Measurements from ENCODE around the gene LGR6.
"Not testable (repeated sequence)": the region's sequence is repeated elsewhere in the genome, so short reads cannot be mapped to it uniquely, and the experiment has no call there.

Gene LGR6

GRCh38 chr1:202348005-202348508 lies 154.5 kb downstream of the LGR6 start:
- DNase-seq, result no peak

DNA sequence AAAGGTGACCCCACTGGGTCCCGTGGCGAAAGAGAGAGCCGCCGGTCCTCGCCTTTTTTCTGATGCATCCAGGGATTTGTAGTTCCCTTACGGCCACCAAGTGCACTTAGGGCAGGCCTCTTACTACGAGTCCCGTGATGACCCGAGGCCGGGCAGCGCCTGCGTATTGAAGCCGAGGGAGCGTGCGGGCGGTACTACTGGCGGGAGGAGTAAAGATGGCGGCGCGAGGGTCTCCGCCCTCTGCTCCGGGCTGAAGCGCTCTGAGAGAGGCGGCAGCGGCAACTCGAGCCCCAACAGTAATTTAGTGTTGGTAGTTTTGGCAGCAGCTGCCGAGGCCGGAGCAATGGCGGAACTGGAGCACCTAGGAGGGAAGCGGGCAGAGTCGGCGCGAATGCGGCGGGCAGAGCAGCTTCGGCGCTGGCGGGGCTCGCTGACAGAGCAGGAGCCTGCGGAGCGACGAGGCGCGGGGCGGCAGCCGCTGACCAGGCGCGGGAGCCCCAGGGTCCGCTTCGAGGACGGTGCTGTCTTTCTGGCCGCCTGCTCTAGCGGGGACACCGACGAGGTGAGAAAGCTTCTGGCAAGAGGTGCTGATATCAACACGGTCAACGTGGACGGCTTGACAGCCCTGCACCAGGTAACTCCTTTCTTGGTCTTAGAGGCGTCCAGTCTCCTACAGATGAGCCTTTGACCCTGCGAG lies 155.1 kb downstream of the LGR6 start, which contains the start of gene PPP1R12B:
TSS of gene PPP1R12B (plus strand) at position 191 of the 697 bp plus-strand sequence. CDS start at position 344, 153 bp downstream.
- DNase-seq, result peak; percentile 95

GRCh38 chr1:202349206-202349928 lies 155.8 kb downstream of the LGR6 start:
- no peak for DNase-seq

- DNase-seq, result no peak
Measured at GRCh38 chr1:202351725-202352124, 158.1 kb downstream of the LGR6 start.

DNA sequence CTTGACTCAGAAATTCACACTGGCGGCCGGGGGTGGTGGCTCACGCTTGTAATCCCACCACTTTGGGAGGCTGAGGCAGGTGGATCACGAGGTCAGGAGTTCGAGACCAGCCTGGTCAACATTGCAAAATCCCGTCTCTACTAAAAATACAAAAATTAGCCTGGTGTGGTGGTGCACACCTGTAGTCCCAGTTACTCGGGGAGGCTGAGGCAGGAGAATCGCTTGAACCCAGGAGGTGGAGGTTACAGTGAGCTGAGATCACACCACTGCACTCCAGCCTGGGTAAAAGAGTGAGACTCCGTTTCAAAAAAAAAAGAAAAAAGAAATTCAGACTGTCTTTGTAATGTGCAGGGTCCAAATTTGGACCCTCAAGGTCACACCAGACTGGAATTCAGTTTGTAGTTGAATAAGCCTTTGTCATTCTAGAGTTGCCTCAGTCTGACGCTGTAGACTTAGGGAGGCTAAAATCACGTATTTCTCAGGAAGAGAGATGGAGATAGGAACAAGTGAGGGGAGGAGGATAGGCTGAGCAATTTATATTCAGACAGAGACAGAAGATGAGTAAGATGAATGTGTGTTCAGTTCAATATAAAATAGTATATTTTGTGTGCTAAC lies 159.1 kb downstream of the LGR6 start:
- not testable (repeated sequence) for DNase-seq

DNA sequence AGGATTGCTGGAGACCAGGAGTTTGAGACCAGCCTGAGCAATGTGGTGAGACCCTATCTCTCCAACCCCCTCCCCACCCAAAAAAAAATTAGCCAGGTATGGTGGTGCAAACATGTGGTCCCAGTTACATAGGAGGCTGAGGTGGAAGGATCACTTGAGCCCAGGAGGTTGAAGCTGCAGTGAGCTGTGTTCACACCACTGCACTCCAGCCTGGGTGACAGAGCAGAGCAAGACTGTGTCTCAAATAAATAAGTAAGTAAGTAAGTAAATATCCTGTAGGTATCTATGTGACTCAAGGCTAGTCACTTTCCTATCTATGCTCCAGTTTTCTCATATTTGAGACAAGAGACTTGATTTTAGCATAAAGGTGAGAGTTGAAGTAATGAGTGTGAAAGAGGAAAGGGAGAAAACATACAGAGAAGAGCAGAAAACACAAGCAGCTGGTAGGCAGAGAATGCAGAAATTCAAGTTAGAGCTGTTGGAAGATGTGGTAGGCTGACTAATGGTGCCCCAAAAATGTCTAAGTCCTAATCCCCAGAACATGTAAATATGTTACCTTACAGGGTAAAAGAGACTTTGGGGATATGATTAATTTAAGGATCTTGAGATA lies 162.4 kb downstream of the LGR6 start:
- no peak for DNase-seq

DNA sequence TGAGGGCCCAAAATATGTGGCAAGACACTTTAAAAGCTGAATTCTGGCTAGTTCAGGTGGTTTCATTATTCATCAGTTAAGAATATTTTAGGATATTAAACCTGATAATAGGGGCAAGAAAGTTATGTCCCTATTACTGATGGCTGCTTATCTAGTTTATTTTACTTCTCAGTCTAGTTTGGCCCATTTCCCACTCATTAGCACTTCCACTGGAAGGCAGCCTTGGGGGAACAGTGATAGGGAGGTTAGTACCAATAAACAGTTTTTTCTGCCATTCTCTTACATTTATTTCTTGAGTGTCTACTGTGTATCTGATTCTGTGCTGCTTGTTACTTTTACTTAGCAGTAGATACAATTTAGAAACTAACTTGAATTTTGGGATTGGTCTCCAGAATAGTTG lies 163.9 kb downstream of the LGR6 start:
- no peak for DNase-seq

GRCh38 chr1:202361224-202361623 lies 167.6 kb downstream of the LGR6 start:
- no peak for DNase-seq

- DNase-seq, result no peak
Measured at GRCh38 chr1:202361701-202362100, 168.1 kb downstream of the LGR6 start.

DNA sequence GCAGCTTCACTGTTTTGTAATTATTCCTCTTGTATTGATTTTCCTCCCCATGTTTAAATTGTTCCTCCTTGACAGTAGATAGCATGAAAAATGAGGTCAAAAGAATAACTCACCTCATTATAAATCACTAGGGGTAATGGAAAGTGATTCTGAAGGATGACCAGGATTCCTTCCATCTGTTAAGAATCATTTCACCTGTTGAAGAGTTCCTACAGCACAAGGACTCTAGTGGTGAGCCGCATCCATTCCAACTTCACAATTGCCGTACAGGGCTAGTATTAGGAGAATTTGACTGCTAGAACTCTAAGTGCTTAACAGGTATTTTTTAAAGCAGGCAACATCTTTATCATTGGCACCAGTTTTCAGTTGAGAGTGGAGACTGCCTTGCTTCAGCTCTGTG lies 168.6 kb downstream of the LGR6 start:
- no peak for DNase-seq

DNA sequence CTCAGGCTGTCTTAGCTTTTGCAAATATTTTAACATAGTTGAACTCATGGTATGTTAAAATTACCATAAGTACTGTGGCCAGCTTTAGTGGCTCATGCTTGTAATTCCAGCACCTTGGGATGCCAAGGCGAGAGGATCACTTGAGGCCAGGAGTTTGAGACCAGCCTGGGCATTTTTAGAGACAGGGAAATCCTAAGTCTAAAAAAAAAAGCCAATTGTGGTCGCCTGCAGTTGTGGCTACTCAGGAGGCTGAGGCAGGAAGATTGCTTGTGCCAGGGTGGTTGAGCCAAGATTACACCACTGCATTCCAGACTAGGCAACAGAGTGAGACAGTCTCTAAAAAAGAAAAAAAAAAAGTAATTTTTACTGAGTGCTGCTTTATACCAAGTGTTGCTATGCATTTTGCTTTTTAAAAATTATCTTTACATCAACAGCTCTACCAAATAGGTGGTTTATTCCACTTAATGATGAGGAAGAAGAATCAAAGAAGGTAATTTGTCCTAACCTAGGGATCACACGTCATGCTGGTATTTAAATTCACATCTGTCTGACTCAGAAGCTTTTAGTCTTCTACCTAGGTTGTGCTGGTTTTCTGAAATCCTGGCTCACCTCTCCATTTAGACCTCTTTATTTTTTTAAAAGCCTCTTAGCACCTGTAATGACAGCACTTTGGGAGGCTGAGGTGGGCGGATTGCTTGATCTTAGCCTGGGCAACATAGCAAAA lies 171.7 kb downstream of the LGR6 start:
- no peak for DNase-seq

GRCh38 chr1:202367271-202367670 lies 173.7 kb downstream of the LGR6 start:
- DNase-seq, result no peak
